Hepatocyte (in vitro differentiated cells): ENCODE results near the gene PPM1B. TPM values are rescaled to one million over a fixed set of nuclear protein-coding genes. Genes with fewer than 3 reads are reported as not detected.

Source experiments
- DNase-seq: peaks from one replicate; pipeline ENCODE4 v3.0.0-alpha.2; 2016; ENCODE audit warnings: low spot score
- H2AFZ ChIP-seq: fragments of 200-600 bp; sonication (generic); 2 replicates; pipeline ENCODE4 v1.6.0; 2016; ENCODE audit warnings: antibody characterized with exemption, mild to moderate bottlenecking
- H3K27ac ChIP-seq: fragments of 200-600 bp; sonication (generic); 2 replicates; pipeline ENCODE4 v1.5.1; 2016; ENCODE audit warnings: mild to moderate bottlenecking
- H3K27me3 ChIP-seq: fragments of 200-600 bp; sonication (generic); 2 replicates; pipeline ENCODE4 v1.6.1; 2016
- H3K36me3 ChIP-seq: fragments of 200-600 bp; sonication (generic); replicated peaks from 2 replicates; pipeline ENCODE4 v1.5.1; 2016; ENCODE audit warnings: low read depth; ENCODE audit not compliant: insufficient read depth
- H3K4me1 ChIP-seq: fragments of 200-600 bp; sonication (generic); 2 replicates; pipeline ENCODE4 v1.5.1; 2016; ENCODE audit warnings: mild to moderate bottlenecking, moderate library complexity; ENCODE audit not compliant: insufficient read depth
- H3K4me2 ChIP-seq: fragments of 200-600 bp; sonication (generic); 2 replicates; pipeline ENCODE4 v1.6.0; 2016
- H3K4me3 ChIP-seq: fragments of 200-600 bp; sonication (generic); 2 replicates; pipeline ENCODE4 v1.5.1; 2016; ENCODE audit warnings: mild to moderate bottlenecking
- H3K79me2 ChIP-seq: fragments of 200-600 bp; sonication (generic); 2 replicates; pipeline ENCODE4 v1.6.0; 2017; ENCODE audit warnings: mild to moderate bottlenecking
- H3K9me2 ChIP-seq: fragments of 200-600 bp; sonication (generic); replicated peaks from 2 replicates; pipeline ENCODE4 v1.6.0; 2017; ENCODE audit warnings: mild to moderate bottlenecking; ENCODE audit not compliant: insufficient read depth
- H3K9me3 ChIP-seq: fragments of 200-600 bp; sonication (generic); 2 replicates; pipeline ENCODE4 v1.5.1; 2016; ENCODE audit warnings: low read depth, mild to moderate bottlenecking
- H4K20me1 ChIP-seq: fragments of 200-600 bp; sonication (generic); 2 replicates; pipeline ENCODE4 v1.6.0; 2016; ENCODE audit warnings: mild to moderate bottlenecking; ENCODE audit not compliant: insufficient read depth, poor library complexity, severe bottlenecking
- EZH2 ChIP-seq: fragments of 200-600 bp; sonication (generic); IDR thresholded peaks from 2 replicates; pipeline ENCODE4 v1.6.1; 2016; ENCODE audit warnings: antibody characterized with exemption, mild to moderate bottlenecking, borderline replicate concordance
- EZH2phosphoT487 ChIP-seq: fragments of 200-600 bp; sonication (generic); IDR thresholded peaks from one replicate; pipeline ENCODE4 v1.6.1; 2018; ENCODE audit warnings: antibody characterized with exemption, mild to moderate bottlenecking, low read depth, moderate library complexity; ENCODE audit not compliant: unreplicated experiment, severe bottlenecking
- WGBS: methylation state at CpG from one replicate; pipeline ENCODE4 v1.1.6; 2016; ENCODE audit warnings: low lambda C conversion rate; ENCODE audit errors: missing lambda C conversion rate; 5-methylcytosine and 5-hydroxymethylcytosine counted together
- polyA plus RNA-seq: library from polyadenylated mRNA; unstranded; fragments of >200 nt; fragmentation: Nextera tagmentation; extraction: Ambion mirVana; gene quantifications from 2 replicates; pipeline ENCODE4 v1.2.1, GENCODE V29; 2016
- total RNA-seq: library from RNA; depleted of rRNA; stranded (reverse); fragments of >200 nt; gene quantifications from 2 replicates; pipeline ENCODE4 v1.2.3, GENCODE V29; 2014
- TF ChIP-seq, protein P1 (sequence below): fragments of 200-600 bp; sonication (generic); IDR thresholded peaks from 2 replicates; pipeline ENCODE4 v1.5.1; 2016; ENCODE audit warnings: antibody characterized with exemption, mild to moderate bottlenecking; ENCODE audit not compliant: poor library complexity

The PPM1B gene
- total and polyA plus RNA-seq, 2 experiments from 2014 or later: 39.1 to 49.1 TPM

DNA sequence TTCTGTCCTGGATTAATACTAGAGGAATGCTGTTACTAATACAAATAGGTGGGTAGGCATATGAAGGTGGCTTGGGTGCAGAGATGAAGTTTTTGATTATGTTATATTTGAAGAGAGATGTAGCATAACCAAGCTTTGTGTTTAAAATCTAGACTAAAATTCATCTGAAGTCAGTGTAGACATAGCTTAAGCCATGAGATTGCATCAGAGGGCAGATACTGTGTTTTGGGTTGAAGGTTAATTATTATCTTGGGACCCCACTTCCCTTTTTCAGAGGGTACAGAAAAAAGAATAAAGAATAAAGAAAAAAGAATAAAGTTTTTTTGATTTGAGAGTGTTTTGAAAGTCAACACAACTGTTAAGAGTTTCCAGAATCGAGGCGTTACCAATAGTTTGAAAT is 13.0 kb downstream of the PPM1B start:
- Histone ChIP-seq H3K9me3 (no peaks in the 10 kb centered on the region), H2AFZ (no peak overlapping the region), H3K79me2 (peaks cover 97% of the 10 kb centered on the region), H3K4me3 (no peak overlapping the region), H4K20me1 (peaks cover 76% of the 10 kb centered on the region), H3K27me3 (no peaks in the 10 kb centered on the region), H3K9me2 (no peaks in the 10 kb centered on the region), H3K4me2 (no peak overlapping the region), H3K27ac (no peak overlapping the region), H3K36me3 (no peaks in the 10 kb centered on the region), H3K4me1 (no peaks in the 10 kb centered on the region)
- no peak for TF ChIP-seq EZH2phosphoT487
- no peak for TF ChIP-seq EZH2
- TF ChIP-seq, protein P1, sequence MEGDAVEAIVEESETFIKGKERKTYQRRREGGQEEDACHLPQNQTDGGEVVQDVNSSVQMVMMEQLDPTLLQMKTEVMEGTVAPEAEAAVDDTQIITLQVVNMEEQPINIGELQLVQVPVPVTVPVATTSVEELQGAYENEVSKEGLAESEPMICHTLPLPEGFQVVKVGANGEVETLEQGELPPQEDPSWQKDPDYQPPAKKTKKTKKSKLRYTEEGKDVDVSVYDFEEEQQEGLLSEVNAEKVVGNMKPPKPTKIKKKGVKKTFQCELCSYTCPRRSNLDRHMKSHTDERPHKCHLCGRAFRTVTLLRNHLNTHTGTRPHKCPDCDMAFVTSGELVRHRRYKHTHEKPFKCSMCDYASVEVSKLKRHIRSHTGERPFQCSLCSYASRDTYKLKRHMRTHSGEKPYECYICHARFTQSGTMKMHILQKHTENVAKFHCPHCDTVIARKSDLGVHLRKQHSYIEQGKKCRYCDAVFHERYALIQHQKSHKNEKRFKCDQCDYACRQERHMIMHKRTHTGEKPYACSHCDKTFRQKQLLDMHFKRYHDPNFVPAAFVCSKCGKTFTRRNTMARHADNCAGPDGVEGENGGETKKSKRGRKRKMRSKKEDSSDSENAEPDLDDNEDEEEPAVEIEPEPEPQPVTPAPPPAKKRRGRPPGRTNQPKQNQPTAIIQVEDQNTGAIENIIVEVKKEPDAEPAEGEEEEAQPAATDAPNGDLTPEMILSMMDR: no peak
- WGBS: 100% methylated on average over 2 of the region's 2 CpGs
- DNase-seq: no peak

DNA sequence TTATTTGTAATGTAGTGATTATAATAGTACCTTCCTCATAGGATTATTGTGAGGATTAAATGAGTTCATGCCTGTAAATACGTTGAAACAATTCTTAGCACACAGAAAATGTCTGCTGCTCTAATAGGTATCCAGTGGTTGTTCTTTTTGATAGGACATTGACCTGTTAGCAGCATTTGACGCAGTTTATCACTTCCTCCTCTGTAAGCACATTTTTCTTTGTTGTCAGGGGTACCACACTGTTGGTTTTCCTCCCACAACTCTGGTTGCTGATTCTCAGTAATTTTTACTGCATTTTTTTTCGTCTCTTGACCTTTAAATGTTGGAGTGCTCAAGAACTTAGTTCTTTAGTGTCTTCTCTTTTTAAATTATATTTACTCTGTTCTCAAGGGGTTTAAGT is 15.4 kb downstream of the PPM1B start:
- Histone ChIP-seq H3K36me3 (no peaks in the 10 kb centered on the region), H3K27ac (no peak overlapping the region), H3K9me3 (no peaks in the 10 kb centered on the region), H3K9me2 (no peaks in the 10 kb centered on the region), H3K4me3 (no peak overlapping the region), H3K79me2 (peaks cover 97% of the 10 kb centered on the region), H3K4me1 (no peaks in the 10 kb centered on the region), H3K4me2 (no peak overlapping the region), H2AFZ (no peak overlapping the region), H4K20me1 (peaks cover 74% of the 10 kb centered on the region), H3K27me3 (no peaks in the 10 kb centered on the region)
- DNase-seq: no peak
- 87% methylated on average over 3 of the region's 3 CpGs for WGBS
- TF ChIP-seq EZH2phosphoT487: no peak
- no peak for TF ChIP-seq EZH2
- TF ChIP-seq, protein P1: no peak

DNA sequence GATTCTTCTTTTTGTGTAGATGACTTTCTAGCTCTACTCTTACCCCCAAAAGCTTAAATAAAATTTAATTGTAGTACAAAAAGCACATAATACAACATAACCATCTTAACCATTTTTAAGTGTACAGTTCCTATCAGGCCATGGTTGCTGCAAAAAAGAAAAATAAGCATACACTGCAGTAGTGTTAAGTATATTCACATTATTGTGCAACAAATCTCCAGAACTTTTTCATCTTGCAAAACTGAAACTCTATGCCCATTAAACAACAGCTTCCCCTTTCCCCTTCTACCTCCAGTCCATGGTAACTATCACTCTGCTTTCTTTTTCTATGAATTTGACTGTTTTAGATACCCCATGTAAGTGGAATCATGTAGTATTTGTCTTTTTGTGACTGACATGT is 18.1 kb downstream of the PPM1B start:
- no peak overlapping the region for H2AFZ ChIP-seq
- H4K20me1 ChIP-seq: peaks cover 77% of the 10 kb centered on the region
- H3K4me1 ChIP-seq: no peaks in the 10 kb centered on the region
- H3K36me3 ChIP-seq: no peaks in the 10 kb centered on the region
- no peak overlapping the region for H3K4me2 ChIP-seq
- peaks cover 98% of the 10 kb centered on the region for H3K79me2 ChIP-seq
- TF ChIP-seq EZH2 (no peak), EZH2phosphoT487 (no peak)
- TF ChIP-seq, protein P1: no peak
- no peak overlapping the region for H3K27ac ChIP-seq
- H3K9me3 ChIP-seq: no peaks in the 10 kb centered on the region
- H3K27me3 ChIP-seq: no peaks in the 10 kb centered on the region
- no peak for DNase-seq
- H3K4me3 ChIP-seq: no peak overlapping the region
- no peaks in the 10 kb centered on the region for H3K9me2 ChIP-seq

DNA sequence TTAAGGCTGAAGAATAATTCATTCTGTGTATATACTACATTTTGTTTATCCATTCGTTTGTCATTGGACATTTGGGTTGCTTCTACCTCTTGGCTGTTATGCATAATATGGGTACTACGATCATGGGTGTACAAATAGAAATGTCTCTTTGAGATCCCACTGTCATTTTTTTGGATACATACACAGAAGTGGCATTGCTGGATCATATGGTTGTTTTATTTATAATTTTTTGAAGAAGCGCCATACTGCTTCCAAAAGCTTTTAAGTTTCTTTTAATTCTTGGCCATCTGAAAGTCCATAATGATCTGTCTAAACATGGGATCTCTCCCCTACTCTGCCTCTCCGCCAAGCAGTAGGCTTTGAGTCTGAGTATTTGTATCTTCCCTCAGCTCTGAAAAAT is 18.6 kb downstream of the PPM1B start:
- H3K9me2 ChIP-seq: no peaks in the 10 kb centered on the region
- H2AFZ ChIP-seq: no peak overlapping the region
- H3K27ac ChIP-seq: no peak overlapping the region
- DNase-seq: no peak
- no peak overlapping the region for H3K4me2 ChIP-seq
- 95% methylated on average over 4 of the region's 4 CpGs for WGBS
- no peaks in the 10 kb centered on the region for H3K36me3 ChIP-seq
- H3K9me3 ChIP-seq: no peaks in the 10 kb centered on the region
- H3K4me3 ChIP-seq: no peak overlapping the region
- peaks cover 77% of the 10 kb centered on the region for H4K20me1 ChIP-seq
- H3K79me2 ChIP-seq: peaks cover 98% of the 10 kb centered on the region
- no peaks in the 10 kb centered on the region for H3K27me3 ChIP-seq
- no peaks in the 10 kb centered on the region for H3K4me1 ChIP-seq
- TF ChIP-seq EZH2phosphoT487: no peak
- TF ChIP-seq EZH2: no peak
